CD14-positive monocyte (primary cell): ENCODE data around the gene ADAMTS7. TPM values are rescaled to one million over a fixed set of nuclear protein-coding genes. Genes with fewer than 3 reads are reported as not detected.

Source experiments
- DNase-seq, 3 donors: peaks; one replicate each; pipeline ENCODE4 v3.0.0-alpha.2; 2011 to 2022
- H2AFZ ChIP-seq: 2 replicates; pipeline ENCODE4 v1.6.0; 2012; ENCODE audit warnings: mild to moderate bottlenecking, low read depth, low read length, inconsistent platforms; ENCODE audit not compliant: insufficient read depth, poor library complexity, severe bottlenecking
- H3K27ac ChIP-seq, 2 donors: 1 replicate in 1 of 2; 2 replicates in 1 of 2; pipeline ENCODE4 v1.5.1; 2012 to 2013; ENCODE audit warnings: low read length in 2 of 2, control low read depth in 1 of 2, inconsistent platforms in 1 of 2, low read depth in 1 of 2, mild to moderate bottlenecking in 1 of 2
- H3K27me3 ChIP-seq, 2 donors: one replicate each; pipeline versions ENCODE4 v1.6.0 to v1.6.1; 2011 to 2013; ENCODE audit warnings: low read length in 2 of 2; ENCODE audit not compliant: control insufficient read depth in 2 of 2, insufficient read depth in 2 of 2
- H3K36me3 ChIP-seq, 2 donors: replicated peaks in 1 of 2; 1 replicate in 1 of 2; 2 replicates in 1 of 2; pipeline versions ENCODE4 v1.5.1 to v1.6.1; 2012 to 2013; ENCODE audit warnings: low read length in 2 of 2, control low read depth in 1 of 2, inconsistent platforms in 1 of 2, mild to moderate bottlenecking in 1 of 2; ENCODE audit not compliant: insufficient read depth in 2 of 2, control insufficient read depth in 1 of 2
- H3K4me1 ChIP-seq, 2 donors: 1 replicate in 1 of 2; 2 replicates in 1 of 2; pipeline versions ENCODE4 v1.5.1 to v1.6.1; 2012 to 2013; ENCODE audit warnings: low read length in 2 of 2, control low read depth in 1 of 2, inconsistent platforms in 1 of 2, mild to moderate bottlenecking in 1 of 2, moderate library complexity in 1 of 2; ENCODE audit not compliant: insufficient read depth in 2 of 2, control insufficient read depth in 1 of 2
- H3K4me2 ChIP-seq: replicated peaks from 2 replicates; pipeline ENCODE3; 2012; ENCODE audit warnings: low read length, moderate library complexity, mild to moderate bottlenecking; ENCODE audit not compliant: poor library complexity, severe bottlenecking; ENCODE audit errors: extremely low read depth
- H3K4me3 ChIP-seq, 3 experiments: fragments of 200-600 bp in 1 of 3; sonication (generic) in 1 of 3; replicated peaks in 1 of 3; 1 replicate in 2 of 3; 2 replicates in 1 of 3; pipeline ENCODE4 v1.5.1; 2011 to 2013; ENCODE audit warnings: low read length in 3 of 3, mild to moderate bottlenecking in 3 of 3, control low read depth in 2 of 3, low read depth in 2 of 3, inconsistent platforms in 1 of 3, moderate library complexity in 1 of 3
- H3K79me2 ChIP-seq: 2 replicates; pipeline ENCODE4 v1.6.0; 2012; ENCODE audit warnings: mild to moderate bottlenecking, control low read depth, inconsistent platforms, low read length, moderate library complexity; ENCODE audit not compliant: insufficient read depth
- H3K9ac ChIP-seq: 2 replicates; pipeline ENCODE4 v1.6.0; 2017; ENCODE audit warnings: low read length, mild to moderate bottlenecking; ENCODE audit not compliant: insufficient read depth, poor library complexity, severe bottlenecking
- H3K9me3 ChIP-seq, 2 donors: replicated peaks in 1 of 2; 1 replicate in 1 of 2; 2 replicates in 1 of 2; pipeline versions ENCODE4 v1.5.1 to v1.6.1; 2012 to 2013; ENCODE audit warnings: low read length in 2 of 2, control low read depth in 1 of 2; ENCODE audit not compliant: control insufficient read depth in 1 of 2, insufficient read depth in 1 of 2
- H4K20me1 ChIP-seq: 2 replicates; pipeline ENCODE4 v1.6.0; 2012; ENCODE audit warnings: mild to moderate bottlenecking, low read length, control low read depth, moderate library complexity; ENCODE audit not compliant: insufficient read depth
- H3K27ac Mint-ChIP-seq, 7 donors: one replicate each; pipeline ENCODE4 v1.8.0; 2020; ENCODE audit warnings: mild to moderate bottlenecking in 7 of 7, mixed read lengths in 7 of 7, moderate library complexity in 6 of 7, inconsistent platforms in 2 of 7
- H3K27me3 Mint-ChIP-seq, 3 donors: one replicate each; pipeline ENCODE4 v1.8.0; 2021 to 2022; ENCODE audit warnings: low read depth in 3 of 3, mild to moderate bottlenecking in 3 of 3, mixed read lengths in 3 of 3, moderate library complexity in 3 of 3, inconsistent platforms in 1 of 3
- H3K36me3 Mint-ChIP-seq, 2 donors: one replicate each; pipeline ENCODE4 v1.8.0; 2020; ENCODE audit warnings: mixed read lengths in 2 of 2, inconsistent platforms in 1 of 2, mild to moderate bottlenecking in 1 of 2
- H3K4me1 Mint-ChIP-seq: one replicate; pipeline ENCODE4 v1.8.0; 2020; ENCODE audit warnings: mild to moderate bottlenecking, mixed read lengths
- H3K4me3 Mint-ChIP-seq, 2 donors: one replicate each; pipeline ENCODE4 v1.8.0; 2020; ENCODE audit warnings: mild to moderate bottlenecking in 2 of 2, mixed read lengths in 2 of 2, moderate library complexity in 1 of 2
- H3K9me3 Mint-ChIP-seq, 7 donors: one replicate each; pipeline ENCODE4 v1.8.0; 2020 to 2022; ENCODE audit warnings: mixed read lengths in 7 of 7, mild to moderate bottlenecking in 6 of 7, moderate library complexity in 6 of 7, inconsistent platforms in 2 of 7
- CTCF ChIP-seq: fragments of 200-600 bp; IDR thresholded peaks from one replicate; pipeline ENCODE4 v1.8.0; 2022; ENCODE audit warnings: antibody characterized with exemption, mild to moderate bottlenecking
- WGBS: methylation state at CpG from one replicate; pipeline ENCODE4 v1.1.5; 2013; ENCODE audit warnings: missing lambda C conversion rate; ENCODE audit not compliant: insufficient coverage; 5-methylcytosine and 5-hydroxymethylcytosine counted together
- intact Hi-C, 2 donors: fragments of 100-400 bp; cut with micrococcal nuclease; formaldehyde crosslinking; loops; one replicate each; pipeline versions ENCODE4 v1.15.0 to v1.15.1; 2023
- polyA plus RNA-seq, 3 donors: library from polyadenylated mRNA; depleted of rRNA in 1 of 3; unstranded in 2 of 3; stranded (reverse) in 1 of 3; fragments of 300-500 nt in 2 of 3; fragments of >200 nt in 1 of 3; fragmentation: Illumina TruSeq in 2 of 3; gene quantifications; 1 replicate in 2 of 3; 2 replicates in 1 of 3; pipeline ENCODE4 v1.2.3, GENCODE V29; 2012 to 2021

Gene ADAMTS7
- polyA plus RNA-seq, 3 donors, result not detected

DNA sequence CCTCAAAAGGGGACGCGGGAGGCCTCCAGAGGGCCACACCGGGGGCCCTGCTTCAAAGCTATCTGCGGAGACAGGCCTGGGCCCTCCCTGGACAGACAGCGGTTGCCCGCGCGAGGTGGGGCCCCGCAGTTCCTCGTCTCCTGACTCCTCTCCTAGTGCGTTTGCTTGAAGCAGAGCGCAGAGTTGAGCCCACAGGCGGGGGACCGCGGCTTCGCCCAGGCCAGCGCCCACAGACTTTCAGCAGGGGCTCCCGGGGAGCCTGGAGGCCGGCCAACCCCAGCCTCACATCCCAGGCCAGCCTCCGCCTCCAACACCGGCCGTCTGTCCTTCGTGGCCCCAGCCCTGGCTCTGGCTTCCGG is 540 bp upstream of the ADAMTS7 start:
- H3K27ac ChIP-seq, result no peak overlapping the region
- H3K27me3 ChIP-seq, result peaks cover 35 to 47% of the 10 kb centered on the region in 2 donors
- WGBS, result 22% methylated on average over 24 of the region's 24 CpGs
- no peak for TF ChIP-seq CTCF
- H3K4me3 Mint-ChIP-seq, result peak overlapping the region; percentile 77 to 90
- peaks cover 18% of the 10 kb centered on the region for H3K4me1 Mint-ChIP-seq
- peaks cover 3 to 17% of the 10 kb centered on the region in 2 donors for H3K9me3 ChIP-seq
- no peaks in the 10 kb centered on the region for H3K36me3 ChIP-seq
- H3K36me3 Mint-ChIP-seq, result peaks cover 3 to 14% of the 10 kb centered on the region in 2 donors
- H3K4me1 ChIP-seq, result peaks cover 11 to 20% of the 10 kb centered on the region in 2 donors
- peak overlapping the region; percentile 15 for H3K9ac ChIP-seq
- intact Hi-C loops, result no loop called here
- no peak overlapping the region for H3K27ac Mint-ChIP-seq
- H3K27me3 Mint-ChIP-seq, result peaks cover 59 to 83% (median 64%) of the 10 kb centered on the region in 3 donors
- H2AFZ ChIP-seq, result peak overlapping the region; percentile 75
- peaks cover 0 to 33% (median 20%) of the 10 kb centered on the region in 7 donors for H3K9me3 Mint-ChIP-seq
- H3K79me2 ChIP-seq, result no peaks in the 10 kb centered on the region
- peak overlapping the region; percentile 0 to 73 (median 24) for H3K4me3 ChIP-seq
- H3K4me2 ChIP-seq, result peak overlapping the region; percentile 81
- no peaks in the 10 kb centered on the region for H4K20me1 ChIP-seq
- no peak for DNase-seq

DNA sequence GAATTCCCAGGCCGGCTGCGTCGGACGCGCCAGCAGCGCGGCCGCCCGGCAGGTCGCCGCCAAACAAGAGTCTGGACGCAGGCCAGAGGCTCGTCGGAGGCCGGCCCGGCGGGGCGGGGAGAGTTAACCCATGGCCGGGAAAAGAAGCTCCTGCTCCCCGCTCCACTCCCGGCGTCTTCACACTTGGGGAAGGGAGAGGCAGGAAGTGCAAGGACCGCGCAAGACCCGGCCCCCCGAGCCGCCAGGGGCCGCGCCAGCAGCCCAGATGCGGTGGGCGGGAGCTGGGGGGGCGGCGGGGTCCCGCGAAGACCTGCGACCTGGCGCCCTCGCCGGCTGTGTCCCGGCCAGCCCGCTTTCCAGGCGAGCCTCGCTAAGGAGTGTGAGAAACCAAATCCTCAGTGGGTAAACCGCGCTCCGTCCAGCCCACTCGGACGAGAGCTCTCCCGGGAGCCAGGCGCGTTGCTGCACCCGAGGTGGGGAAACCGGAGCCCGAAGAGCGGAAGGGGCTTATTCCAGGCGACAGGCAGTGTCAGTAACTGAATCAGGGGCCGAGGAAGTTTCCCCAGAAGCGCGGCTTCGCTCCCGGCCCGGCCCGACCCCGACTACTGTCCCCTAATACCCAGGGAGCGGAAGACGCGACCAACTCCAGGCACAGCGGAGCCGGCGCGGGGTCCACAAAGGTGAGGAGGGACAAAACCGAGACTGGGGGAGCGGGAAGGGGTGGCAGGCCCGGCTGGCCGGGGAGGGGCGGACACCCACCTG is 721 bp downstream of the ADAMTS7 start:
- peak overlapping the region; percentile 75 to 90 for H3K4me3 Mint-ChIP-seq
- Histone ChIP-seq H3K4me1 (peaks cover 11 to 20% of the 10 kb centered on the region in 2 donors), H3K36me3 (no peaks in the 10 kb centered on the region), H3K27ac (no peak overlapping the region), H2AFZ (peak overlapping the region; percentile 76), H3K9ac (no peak overlapping the region), H3K4me2 (peak overlapping the region; percentile 81), H3K4me3 (peak overlapping the region; percentile 11 to 73 (median 45)), H4K20me1 (no peaks in the 10 kb centered on the region), H3K79me2 (no peaks in the 10 kb centered on the region), H3K27me3 (peaks cover 35 to 47% of the 10 kb centered on the region in 2 donors), H3K9me3 (peaks cover 3 to 17% of the 10 kb centered on the region in 2 donors)
- peak overlapping the region in 1 of 7 donors; percentile 35 for H3K27ac Mint-ChIP-seq
- H3K36me3 Mint-ChIP-seq, result peaks cover 3 to 14% of the 10 kb centered on the region in 2 donors
- intact Hi-C loops, result no loop called here
- H3K4me1 Mint-ChIP-seq, result peaks cover 18% of the 10 kb centered on the region
- peaks cover 57 to 78% (median 57%) of the 10 kb centered on the region in 3 donors for H3K27me3 Mint-ChIP-seq
- H3K9me3 Mint-ChIP-seq, result peaks cover 0 to 33% (median 20%) of the 10 kb centered on the region in 7 donors
- TF ChIP-seq CTCF, result no peak
- no peak for DNase-seq
- WGBS, result under 1% methylated on average over 68 of the region's 76 CpGs
